Stimulated activated CD4-positive, alpha-beta T cell treated with anti-CD3 and anti-CD28 coated beads, Interleukin-12 subunit alpha, Interleukin-12 subunit beta, amount 100 ng/mL, for 48 hours (primary cell): ENCODE measurements around the gene PLS1.
A peak's percentile ranks its signal among the peaks of the same experiment; 100 is the strongest.
"Not testable (repeated sequence)": the region's sequence is repeated elsewhere in the genome, so short reads cannot be mapped to it uniquely, and the experiment has no call there.

Experiments used
- DNase-seq, 3 donors: peaks; one replicate each; pipeline ENCODE4 v3.0.0-alpha.2; 2020; ENCODE audit warnings: low read depth in 2 of 3, low spot score in 1 of 3

Gene PLS1

DNA sequence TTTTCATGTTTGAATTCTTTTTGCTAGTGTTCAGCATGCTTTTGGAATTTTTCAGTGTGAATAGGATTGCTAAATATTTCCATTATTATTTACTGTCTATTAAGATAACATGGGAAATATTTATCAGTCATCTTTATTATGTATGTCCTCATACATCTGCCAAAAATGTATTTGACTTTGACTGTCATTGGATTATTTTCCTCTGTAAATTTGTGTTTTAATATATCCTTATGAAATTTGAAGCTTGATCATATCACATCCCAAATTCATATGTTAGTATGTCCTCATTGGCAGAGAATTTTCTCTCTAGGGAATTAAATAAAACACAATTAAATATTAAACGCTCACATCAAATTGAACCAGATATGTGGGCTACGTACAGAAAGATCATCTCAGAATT, 95.3 kb downstream of the PLS1 start:
- DNase-seq: no peak

DNA sequence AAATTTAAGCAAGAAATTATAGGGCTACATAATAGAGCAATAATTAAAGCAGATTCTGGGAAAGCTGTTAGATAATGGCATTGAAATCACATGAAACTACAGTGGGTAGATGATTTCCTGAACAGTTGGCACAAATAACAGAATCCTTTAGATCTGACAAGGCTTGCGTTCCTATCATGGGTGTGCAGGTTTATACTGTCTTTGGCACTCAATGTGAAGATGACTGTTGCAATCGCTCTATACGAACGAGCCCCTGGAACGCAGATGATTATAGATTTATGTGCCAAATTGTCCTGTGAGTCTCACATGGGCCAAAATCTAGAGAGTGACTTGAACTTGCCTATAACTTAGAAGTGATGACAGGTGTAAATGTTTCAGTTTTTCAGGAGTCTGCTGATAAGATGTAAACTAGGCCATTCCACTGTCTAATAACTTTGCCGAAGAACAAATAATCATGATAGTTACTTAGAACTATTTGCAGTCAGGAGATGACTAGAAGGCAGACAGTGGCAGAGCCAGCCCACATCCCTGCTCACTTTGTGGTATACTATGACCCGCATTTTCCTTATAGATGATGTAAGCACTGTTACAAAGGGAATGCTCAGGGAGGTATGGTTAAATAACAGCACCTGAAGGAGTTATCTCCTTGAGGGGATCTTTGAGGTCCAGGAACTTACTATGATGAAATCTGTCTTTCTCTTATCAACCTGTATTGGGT, 97.1 kb downstream of the PLS1 start:
- no peak for DNase-seq

DNA sequence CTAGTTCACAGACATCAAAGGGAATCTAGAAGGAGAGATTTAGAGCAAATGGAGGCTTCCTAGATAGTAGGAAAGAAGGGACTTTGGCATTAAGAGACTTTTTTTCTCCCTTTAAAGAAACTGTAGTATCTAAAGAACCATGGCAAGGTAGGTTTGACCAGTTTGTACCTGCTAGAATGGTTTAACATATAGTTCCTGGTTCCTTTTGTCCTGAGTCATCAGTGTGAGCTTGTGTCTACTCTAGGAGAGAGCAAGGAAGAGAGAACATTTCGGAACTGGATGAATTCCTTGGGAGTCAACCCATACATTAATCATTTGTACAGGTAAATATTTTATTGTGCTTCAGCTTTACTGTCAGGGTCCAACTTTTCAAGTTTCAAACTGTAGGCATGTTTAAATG, 98.0 kb downstream of the PLS1 start:
- no peak for DNase-seq

DNA sequence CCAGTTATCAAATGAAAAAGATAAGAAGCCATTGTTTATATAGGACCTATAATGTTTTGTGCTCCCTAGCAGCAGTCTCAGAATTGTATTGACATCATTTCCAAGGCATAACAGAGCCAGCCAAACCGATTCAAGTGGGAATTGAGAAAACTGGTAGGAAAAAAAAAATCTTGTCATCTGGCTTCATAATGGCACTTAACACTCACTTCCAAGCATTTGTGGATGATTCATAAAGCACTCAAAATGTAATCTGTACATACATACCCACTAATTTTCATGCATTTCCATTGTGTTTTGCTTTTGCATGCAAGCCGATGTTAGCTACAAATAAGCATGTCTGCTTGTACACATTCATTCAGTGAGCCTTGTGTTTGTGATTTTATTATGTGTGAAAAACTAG, 109.0 kb downstream of the PLS1 start:
- no peak for DNase-seq

DNA sequence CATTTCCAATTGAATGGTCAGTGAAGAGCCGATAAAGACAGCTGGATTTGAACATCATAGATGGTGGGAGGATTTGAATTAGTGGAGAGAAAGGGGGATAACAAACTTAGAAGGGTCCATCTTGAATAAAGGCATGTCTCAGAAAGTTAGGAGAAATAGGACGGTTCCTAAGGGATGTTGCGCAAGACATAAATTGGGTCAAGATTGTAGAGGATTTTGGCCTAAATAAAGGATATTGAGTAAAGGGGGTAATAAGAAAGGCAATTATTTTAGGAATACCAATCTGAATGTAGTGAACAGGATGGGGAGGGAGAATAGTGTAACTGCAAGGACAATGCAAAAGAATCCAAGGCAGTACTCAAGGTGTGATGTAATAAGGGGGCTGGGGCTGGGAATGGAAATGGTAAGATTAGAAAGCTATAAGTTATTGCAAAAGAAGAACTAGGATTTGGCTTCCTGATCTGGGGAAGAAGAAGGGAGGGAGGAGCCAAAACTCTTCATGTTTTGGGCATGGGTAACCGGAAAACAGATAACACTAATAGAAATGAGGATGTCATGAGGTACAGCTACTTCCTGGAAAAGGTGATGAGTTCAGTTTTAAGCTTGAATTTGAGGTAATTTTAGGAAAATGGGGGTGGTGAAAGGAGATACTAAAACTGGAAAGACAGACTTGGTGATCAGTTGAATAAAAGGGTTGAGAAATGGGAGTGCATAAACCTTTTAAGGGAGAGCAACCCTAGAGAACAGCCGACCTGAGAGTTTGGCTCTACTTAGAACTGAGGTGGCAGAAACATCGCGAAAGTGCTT, 110.3 kb downstream of the PLS1 start:
- DNase-seq: no peak

DNA sequence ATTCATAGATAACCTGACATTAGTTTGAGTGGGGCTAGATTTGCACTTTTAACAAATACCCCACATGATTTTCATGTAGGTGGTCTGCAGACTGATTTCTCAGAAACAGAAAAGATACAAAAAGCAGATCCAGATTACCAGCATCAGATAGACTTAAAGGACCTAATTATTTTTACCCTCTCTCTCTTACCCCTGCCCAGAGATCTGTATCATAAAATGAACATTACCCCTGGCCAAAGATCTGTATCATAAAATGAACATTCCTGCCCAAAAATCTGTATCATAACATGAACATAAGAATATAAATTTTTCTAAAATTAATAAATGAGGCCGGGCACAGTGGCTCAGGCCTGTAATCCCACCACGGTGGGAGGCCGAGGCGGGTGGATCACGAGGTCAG, 113.0 kb downstream of the PLS1 start:
- DNase-seq: no peak

DNA sequence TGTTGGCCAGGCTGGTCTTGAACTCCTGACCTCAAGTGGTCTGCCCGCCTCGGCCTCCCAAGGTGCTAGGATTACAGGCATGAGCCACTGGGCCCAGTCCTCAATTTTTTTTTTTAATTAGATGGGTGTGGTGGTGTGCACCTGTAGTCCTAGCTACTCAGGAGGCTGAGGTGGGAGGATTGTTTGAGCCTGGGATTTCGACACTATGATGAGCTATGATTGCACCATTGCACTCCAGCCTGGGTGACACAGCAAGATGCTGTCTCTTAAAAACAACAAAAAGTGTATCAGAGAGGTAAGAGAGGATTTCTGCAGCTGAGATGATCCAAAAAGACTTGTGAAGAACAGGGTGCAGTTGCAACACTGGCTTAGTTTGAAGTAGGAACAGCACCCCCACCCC, 118.7 kb downstream of the PLS1 start:
- not testable (repeated sequence) for DNase-seq

DNA sequence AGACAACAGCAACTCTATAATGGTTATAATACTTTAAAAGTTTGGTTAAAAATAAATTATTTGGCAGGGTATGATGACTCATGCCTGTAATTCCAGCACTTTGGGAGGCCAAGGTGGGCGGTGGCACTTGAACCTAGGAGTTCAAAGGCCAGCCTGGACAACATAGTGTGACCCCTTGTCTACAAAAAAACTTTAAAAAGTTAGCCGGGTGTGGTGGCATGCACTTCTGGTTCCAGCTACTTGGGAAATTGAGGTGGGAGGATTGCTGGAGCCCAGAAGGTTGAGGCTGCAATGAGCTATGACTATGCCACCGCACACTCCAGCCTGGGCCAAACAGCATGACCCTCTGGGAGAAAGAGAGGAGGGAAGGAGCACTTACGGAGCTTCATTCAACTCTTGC, 119.9 kb downstream of the PLS1 start:
- no peak for DNase-seq

DNA sequence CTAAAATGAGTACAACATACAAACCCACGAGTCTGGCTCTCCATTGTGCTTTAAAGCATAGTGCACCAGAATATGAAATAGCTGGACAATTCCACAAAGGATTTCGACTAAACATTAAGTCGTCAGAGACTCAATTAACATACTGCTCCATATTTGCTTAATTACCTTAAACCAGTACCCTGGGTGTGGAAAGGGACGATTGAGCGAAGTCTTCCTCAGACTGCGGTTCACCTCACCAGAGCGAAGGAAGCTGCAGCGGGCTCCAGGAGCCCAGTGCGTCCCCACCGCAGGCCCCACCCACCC, 127.4 kb downstream of the PLS1 start:
- DNase-seq: peak in 1 of 3 donors; percentile 38

DNA sequence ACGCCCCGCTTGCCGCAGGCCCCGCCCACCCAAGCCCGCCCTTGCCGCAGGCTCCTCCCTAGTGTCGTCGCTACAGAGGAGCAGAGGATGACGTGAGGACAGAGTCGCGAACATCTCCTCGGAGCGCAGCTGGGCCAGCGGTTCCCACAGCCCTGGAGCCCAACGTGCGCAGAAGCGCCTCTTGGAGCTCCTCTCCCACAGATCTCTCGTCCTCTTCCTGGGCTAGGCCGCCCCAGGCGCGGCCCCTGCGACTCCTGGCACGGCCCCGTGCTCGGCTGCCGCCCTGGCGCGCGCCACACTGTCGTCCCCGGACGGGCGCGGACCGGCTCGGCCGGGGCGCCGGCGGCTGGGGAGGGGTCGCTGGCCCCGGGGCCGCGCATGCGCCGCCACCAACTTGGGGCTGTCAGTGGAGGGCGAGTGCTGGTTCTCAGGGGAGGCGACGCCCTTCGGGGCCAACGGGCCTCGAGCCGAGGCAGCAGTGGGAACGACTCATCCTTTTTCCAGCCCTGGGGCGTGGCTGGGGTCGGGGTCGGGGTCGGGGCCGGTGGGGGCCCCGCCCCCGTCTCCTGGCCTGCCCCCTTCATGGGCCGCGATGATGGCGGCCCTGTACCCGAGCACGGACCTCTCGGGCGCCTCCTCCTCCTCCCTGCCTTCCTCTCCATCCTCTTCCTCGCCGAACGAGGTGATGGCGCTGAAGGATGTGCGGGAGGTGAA, 127.9 kb downstream of the PLS1 start, which contains the start of gene TRPC1:
TSS of gene TRPC1 (plus strand) at position 67 of the 714 bp plus-strand sequence. CDS start at position 593, 526 bp downstream.
- DNase-seq: peak; percentile 13 to 67 (median 63)

DNA sequence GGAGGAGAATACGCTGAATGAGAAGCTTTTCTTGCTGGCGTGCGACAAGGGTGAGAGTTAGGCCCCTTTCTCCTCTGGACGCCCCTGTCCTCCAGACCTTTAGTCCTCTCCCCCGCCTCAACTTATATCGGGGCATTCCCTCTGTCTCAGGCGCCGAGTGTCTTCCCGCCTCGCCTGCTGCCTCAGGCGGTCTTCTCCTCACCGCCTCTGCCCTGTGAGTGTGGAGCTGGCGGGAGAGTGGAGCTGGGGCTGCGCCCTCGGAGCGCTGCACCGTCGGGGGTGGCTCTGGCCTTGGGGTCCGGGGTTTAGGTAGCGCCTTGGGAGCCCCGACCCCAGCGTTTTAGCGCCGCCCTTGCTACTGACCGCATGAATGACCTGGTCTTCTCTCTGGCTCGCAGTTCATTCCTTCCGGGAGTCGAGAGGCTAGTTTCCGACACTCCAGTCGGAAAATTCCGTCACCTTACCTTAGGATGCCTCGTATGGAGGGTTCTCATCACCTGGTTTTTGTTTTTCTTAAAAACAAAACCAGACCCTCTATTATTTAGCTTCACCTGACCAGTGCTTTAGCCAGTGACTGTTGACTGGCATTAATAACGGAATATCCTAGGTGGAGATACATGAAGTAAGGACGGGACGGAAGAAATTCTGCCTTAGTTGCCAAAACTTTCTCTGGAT, 128.6 kb downstream of the PLS1 start:
- DNase-seq: peak in 1 of 3 donors; percentile 10

DNA sequence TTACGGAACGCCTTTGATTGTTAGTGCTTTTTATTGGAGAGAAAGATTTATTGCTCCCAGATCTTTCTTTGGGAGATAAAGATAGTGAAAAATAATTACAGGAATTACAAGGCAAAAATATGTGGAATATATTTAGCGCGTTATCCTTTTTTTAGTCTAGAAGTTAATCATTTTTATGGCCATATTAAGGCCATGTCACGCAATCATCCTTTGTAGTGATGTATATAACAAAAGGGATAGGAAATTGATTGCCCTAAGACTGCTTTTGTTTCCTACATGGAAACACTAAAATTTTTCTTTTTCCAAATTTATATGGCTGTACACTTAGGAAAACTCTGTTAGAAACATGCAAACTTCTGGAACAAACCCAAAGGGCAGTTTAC, 129.2 kb downstream of the PLS1 start:
- no peak for DNase-seq

DNA sequence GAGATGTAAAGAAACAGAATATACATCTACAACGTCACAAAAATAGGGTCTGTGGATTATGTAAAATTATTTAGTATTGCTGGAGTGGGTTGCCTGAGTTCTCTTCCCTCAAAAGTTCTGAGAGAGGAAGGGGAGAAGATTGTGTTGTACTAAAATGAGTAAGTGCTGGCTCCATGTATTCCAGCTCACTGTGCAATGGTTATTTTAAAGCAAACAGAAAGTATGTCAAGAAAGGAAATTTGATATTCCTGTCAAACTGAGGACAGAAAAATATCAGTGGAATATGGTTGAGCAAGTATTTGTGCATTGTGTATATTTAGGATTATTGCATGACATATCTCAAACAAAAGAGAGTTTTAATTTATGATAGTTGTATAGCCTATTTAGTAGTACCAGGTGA, 129.8 kb downstream of the PLS1 start:
- DNase-seq: no peak

DNA sequence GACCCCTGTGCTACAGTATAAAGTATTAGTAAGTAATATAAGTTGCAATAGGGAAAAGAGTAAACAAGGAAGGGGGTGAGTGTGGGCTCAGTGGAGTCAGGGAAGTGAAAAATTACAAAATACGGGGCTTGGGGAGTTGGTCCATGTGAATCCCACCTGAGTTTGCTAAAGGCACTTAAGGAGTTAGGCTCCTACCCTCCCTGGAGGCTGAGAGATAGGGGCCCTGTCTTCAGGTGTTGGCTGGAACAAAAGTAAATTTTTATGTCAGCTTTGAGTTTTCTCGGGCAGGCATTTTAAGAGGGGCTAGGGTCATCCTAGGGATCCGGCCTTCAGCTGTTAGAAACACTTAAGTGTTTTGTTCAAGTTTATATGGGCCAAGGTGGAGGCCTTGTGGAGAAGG, 135.9 kb downstream of the PLS1 start:
- no peak for DNase-seq

DNA sequence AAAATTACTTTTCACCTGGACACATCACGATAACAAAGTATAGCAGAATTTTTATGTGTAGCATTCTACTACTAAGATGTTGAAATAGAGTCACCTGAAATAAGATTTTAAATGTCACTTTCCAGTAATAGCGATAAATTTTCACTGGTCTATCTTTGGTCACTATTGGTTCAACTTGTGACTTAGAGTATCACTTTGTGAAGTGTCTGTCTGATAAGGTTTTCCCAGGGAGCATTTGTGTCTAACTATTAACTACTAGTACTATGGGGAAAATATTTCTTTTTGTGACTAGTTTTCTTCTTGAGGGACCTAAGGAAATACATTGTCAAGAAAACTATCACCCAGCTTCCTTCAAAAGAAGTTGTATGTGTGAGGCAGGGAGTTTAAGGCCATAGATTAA, 138.6 kb downstream of the PLS1 start:
- no peak for DNase-seq

DNA sequence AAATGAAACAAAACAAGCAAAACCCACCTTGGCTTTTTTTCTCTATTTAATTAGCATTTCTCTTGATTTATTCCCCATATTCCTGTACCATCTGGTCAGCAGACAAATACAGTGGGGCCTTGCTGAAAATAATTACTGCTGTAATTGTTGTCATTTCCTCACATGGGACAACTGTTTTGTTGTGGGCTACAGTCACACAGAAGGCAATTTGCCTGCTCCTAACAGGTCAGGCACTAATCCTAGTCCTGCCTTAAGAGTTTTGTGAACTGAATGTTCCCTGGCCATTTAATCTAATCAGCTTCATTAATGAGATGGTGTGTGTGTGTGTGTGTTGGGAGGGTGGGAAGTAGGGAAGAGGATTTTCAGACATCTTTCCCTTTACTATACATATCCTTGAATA, 139.3 kb downstream of the PLS1 start:
- no peak for DNase-seq

DNA sequence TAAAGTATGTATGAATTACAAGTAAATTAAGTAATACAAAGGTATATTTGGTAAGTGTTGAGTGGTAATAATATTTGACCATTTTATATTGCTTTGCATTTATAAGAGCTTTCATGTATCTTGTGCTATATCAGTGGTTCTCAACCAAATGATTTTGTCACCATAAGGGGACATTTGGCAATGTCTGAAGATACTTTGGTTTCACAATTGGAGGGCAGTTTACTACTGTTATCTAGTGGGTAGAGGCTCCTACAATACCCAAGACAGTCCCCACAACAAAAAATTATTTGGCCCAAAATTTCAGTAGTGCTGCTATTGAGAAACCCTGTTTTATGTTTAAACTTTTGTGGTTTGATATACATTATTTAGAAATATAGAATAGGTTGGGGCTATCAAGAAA, 142.2 kb downstream of the PLS1 start:
- no peak for DNase-seq

DNA sequence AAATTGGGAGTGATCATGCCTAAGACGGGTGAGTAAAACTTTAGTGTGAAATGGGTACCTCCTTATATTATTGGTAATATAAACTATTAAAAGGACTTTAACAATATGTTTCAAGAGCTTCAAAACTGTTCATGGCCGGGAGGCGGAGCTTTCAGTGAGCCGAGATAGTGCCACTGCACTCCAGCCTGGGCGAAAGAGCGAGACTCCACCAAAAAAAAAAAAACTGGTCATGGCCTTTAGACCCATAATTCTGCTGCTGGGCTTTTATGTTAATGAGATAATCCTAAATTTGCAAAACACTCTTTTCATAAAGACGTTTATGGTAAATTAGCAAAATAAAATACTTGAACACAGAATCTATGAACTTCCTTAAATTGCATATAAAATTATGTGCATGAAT, 150.5 kb downstream of the PLS1 start:
- no peak for DNase-seq

DNA sequence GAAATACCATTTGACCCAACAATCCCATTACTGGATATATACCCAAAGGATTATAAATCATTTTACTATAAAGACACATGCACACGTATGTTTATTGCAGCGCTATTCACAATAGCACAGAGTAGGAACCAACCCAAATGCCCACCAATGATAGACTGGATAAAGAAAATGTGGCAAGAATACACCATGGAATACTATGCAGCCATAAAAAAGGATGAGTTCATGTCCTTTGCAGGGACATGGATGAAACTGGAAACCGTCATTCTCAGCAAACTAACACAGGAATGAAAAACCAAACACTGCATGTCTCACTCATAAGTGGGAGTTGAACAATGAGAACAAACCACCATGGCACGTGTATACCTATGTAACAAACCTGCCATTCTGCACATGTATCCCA, 154.3 kb downstream of the PLS1 start:
- DNase-seq: not testable (repeated sequence)

DNA sequence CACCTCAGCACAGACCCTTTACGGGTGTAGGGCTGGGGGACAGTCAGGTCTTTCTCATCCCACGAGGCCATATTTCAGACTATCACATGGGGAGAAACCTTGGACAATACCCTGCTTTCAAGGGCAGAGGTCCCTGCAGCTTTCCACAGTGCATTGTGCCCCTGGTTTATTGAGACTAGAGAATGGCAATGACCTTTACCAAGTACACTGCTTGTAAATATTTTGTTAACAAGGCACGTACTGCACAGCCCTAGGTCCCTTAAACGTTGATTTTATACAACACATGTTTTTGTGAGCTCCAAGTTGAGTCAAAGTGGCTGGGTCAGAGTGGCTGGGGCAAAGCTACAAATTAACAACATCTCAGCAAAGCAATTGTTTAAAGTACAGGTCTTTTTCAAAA, 156.4 kb downstream of the PLS1 start:
- DNase-seq: not testable (repeated sequence)

DNA sequence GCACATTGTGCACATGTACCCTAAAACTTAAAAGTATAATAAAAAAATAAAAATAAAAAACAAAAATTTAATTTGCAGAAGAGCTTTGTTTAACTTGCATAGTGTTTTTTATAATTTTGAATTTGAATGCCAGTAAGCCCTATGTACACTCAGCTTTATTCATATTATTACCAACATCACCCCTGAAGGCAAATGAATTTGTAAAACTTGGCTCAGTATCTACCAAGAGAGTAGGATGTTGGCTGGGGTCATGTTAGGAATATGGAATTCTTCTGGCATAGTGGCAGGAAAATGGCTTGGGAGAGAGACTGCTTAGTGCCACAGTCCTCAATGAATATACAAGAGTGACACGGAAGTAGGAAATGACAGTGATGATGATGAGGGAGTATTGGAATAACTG, 158.3 kb downstream of the PLS1 start:
- no peak for DNase-seq
